ENCODE data around the gene SLC16A11.
A peak's percentile ranks its signal among the peaks of the same experiment; 100 is the strongest.

SLC16A11 gene

GRCh38 chr17:7014995-7015958, 28.6 kb downstream of the SLC16A11 start:
- no peak for TF ChIP-seq ZNF274 (IDR thresholded peaks at IDR 0.05; ENCODE audit: low read depth, low read length)

GRCh38 chr17:7014261-7014994, 29.5 kb downstream of the SLC16A11 start:
- H3K4me3 ChIP-seq (ENCODE audit: low read length): peak overlapping the region; percentile 93
- TF ChIP-seq ZNF274 (IDR thresholded peaks at IDR 0.05; ENCODE audit: low read depth, low read length): no peak

More at GRCh38 chr17:7014995-7015958, 28.6 kb downstream of the SLC16A11 start:
- H3K4me3 ChIP-seq (ENCODE audit: low read length): peak overlapping the region; percentile 85

- TF ChIP-seq ZNF274 (IDR thresholded peaks at IDR 0.05; ENCODE audit: low read depth, low read length): no peak
- H3K4me3 ChIP-seq (ENCODE audit: low read length): peak overlapping the region; percentile 93
Observed at GRCh38 chr17:7011942-7012254, 32.0 kb downstream of the SLC16A11 start.

- TF ChIP-seq ZNF274 (IDR thresholded peaks at IDR 0.05; ENCODE audit: low read depth, low read length): no peak
- H3K4me3 ChIP-seq (ENCODE audit: low read length): peak overlapping the region; percentile 93
Observed at GRCh38 chr17:7011415-7011814, 32.5 kb downstream of the SLC16A11 start.

- TF ChIP-seq ZNF274 (IDR thresholded peaks at IDR 0.05; ENCODE audit: low read depth, low read length): no peak
- H3K4me3 ChIP-seq (ENCODE audit: low read length): no peak overlapping the region
Observed at GRCh38 chr17:7010523-7010922, 33.4 kb downstream of the SLC16A11 start.

GRCh38 chr17:7007143-7007542, 36.7 kb downstream of the SLC16A11 start:
- no peak overlapping the region for H3K4me3 ChIP-seq (ENCODE audit: low read length)
- no peak for TF ChIP-seq ZNF274 (IDR thresholded peaks at IDR 0.05; ENCODE audit: low read depth, low read length)

GRCh38 chr17:7005716-7006115, 38.2 kb downstream of the SLC16A11 start:
- H3K4me3 ChIP-seq (ENCODE audit: low read length): no peak overlapping the region
- no peak for TF ChIP-seq ZNF274 (IDR thresholded peaks at IDR 0.05; ENCODE audit: low read depth, low read length)

GRCh38 chr17:7004398-7005253, 39.3 kb downstream of the SLC16A11 start:
- H3K4me3 ChIP-seq (ENCODE audit: low read length): no peak overlapping the region
- no peak for TF ChIP-seq ZNF274 (IDR thresholded peaks at IDR 0.05; ENCODE audit: low read depth, low read length)

GRCh38 chr17:7003745-7004144, 40.1 kb downstream of the SLC16A11 start:
- no peak overlapping the region for H3K4me3 ChIP-seq (ENCODE audit: low read length)
- TF ChIP-seq ZNF274 (IDR thresholded peaks at IDR 0.05; ENCODE audit: low read depth, low read length): no peak

- H3K4me3 ChIP-seq (ENCODE audit: low read length): no peak overlapping the region
- no peak for TF ChIP-seq ZNF274 (IDR thresholded peaks at IDR 0.05; ENCODE audit: low read depth, low read length)
Observed at GRCh38 chr17:7002288-7003047, 41.4 kb downstream of the SLC16A11 start.

GRCh38 chr17:7001318-7001961, 42.5 kb downstream of the SLC16A11 start:
- TF ChIP-seq ZNF274 (IDR thresholded peaks at IDR 0.05; ENCODE audit: low read depth, low read length): no peak
- no peak overlapping the region for H3K4me3 ChIP-seq (ENCODE audit: low read length)

GRCh38 chr17:6998855-6999508, 44.9 kb downstream of the SLC16A11 start:
- TF ChIP-seq ZNF274 (IDR thresholded peaks at IDR 0.05; ENCODE audit: low read depth, low read length): no peak

More at GRCh38 chr17:6998855-6999508, 44.9 kb downstream of the SLC16A11 start:
- H3K4me3 ChIP-seq (ENCODE audit: low read length): no peak overlapping the region
